HepG2 (cell line): ENCODE results near the gene PEX14. TPM values are rescaled to one million over a fixed set of nuclear protein-coding genes. Genes with fewer than 3 reads are reported as not detected.

Experiments used
- ATAC-seq: fragments of 200-7000 bp; cut with Tn5 transposase; 3 replicates; pipeline ENCODE4 v1.9.1; 2020; ENCODE audit warnings: mild to moderate bottlenecking, moderate library complexity
- BruUV-seq: library from RNA; stranded (reverse); fragments of 400-500 nt; replicated peaks from 2 replicates; lab custom pipeline; 2021; lab: Mats Ljungman, UMichigan
- CTCF ChIA-PET: fragments of 300-600 bp; formaldehyde crosslinking; extraction: SDS; loops from one replicate; lab custom pipeline; 2021; ENCODE audit warnings: low total read pairs, inconsistent platforms, low intra/inter-chr PET ratio; lab: Yijun Ruan, JAX
- POLR2A ChIA-PET: fragments of 350-600 bp; sonication (Branson Sonifier 250); formaldehyde crosslinking; loops from one replicate; lab custom pipeline; 2020; ENCODE audit warnings: antibody characterized with exemption, inconsistent platforms; lab: Yijun Ruan, JAX
- DNase-seq: peaks from one replicate; pipeline ENCODE4 v3.0.0-alpha.2; 2015; ENCODE audit warnings: low spot score
- FAIRE-seq: peaks from 3 replicates; lab custom pipeline; 2011; peaks lifted over from hg19 to GRCh38; lab: Jason Lieb, UNC
- H2AFZ ChIP-seq: one replicate; pipeline ENCODE4 v1.6.1; 2011; ENCODE audit warnings: low read length, inconsistent platforms
- H3K27ac ChIP-seq: fragments of 300-600 bp; 3 replicates; pipeline ENCODE4 v1.8.0; 2011; ENCODE audit warnings: mixed run types, mild to moderate bottlenecking, mixed read lengths, low read length, inconsistent platforms; ENCODE audit not compliant: insufficient read depth; ENCODE audit errors: extremely low read length
- H3K27me3 ChIP-seq, 2 experiments: fragments of 200-600 bp in 1 of 2; 2 replicates in 1 of 2; 3 replicates in 1 of 2; pipeline versions ENCODE4 v1.6.0 to v1.8.0; 2011; ENCODE audit warnings: low read length in 2 of 2, mild to moderate bottlenecking in 2 of 2, moderate library complexity in 2 of 2, inconsistent platforms in 1 of 2; ENCODE audit not compliant: insufficient read depth in 2 of 2, control insufficient read depth in 1 of 2
- H3K36me3 ChIP-seq, 2 experiments: fragments of 200-600 bp in 1 of 2; replicated peaks in 1 of 2; 2 replicates in 1 of 2; 3 replicates in 1 of 2; pipeline versions ENCODE4 v1.5.1 to v1.8.0; 2011; ENCODE audit warnings: low read length in 2 of 2, inconsistent platforms in 1 of 2; ENCODE audit not compliant: insufficient read depth in 2 of 2, control insufficient read depth in 1 of 2
- H3K4me1 ChIP-seq: 2 replicates; pipeline ENCODE4 v1.5.1; 2012; ENCODE audit warnings: low read length, inconsistent platforms; ENCODE audit not compliant: insufficient read depth
- H3K4me2 ChIP-seq: 2 replicates; pipeline ENCODE4 v1.6.0; 2011; ENCODE audit warnings: low read depth, low read length, inconsistent platforms
- H3K4me3 ChIP-seq, 3 experiments: fragments of 200-600 bp in 1 of 3; sonication (generic), shearing (Covaris generic) in 1 of 3; replicated peaks in 1 of 3; 2 replicates each; pipeline ENCODE4 v1.5.1; 2011 to 2016; ENCODE audit warnings: low read length in 3 of 3, inconsistent platforms in 2 of 3, low read depth in 2 of 3, mild to moderate bottlenecking in 2 of 3, control low read depth in 1 of 3, mixed read lengths in 1 of 3; ENCODE audit not compliant: insufficient read depth in 1 of 3
- H3K79me2 ChIP-seq: one replicate; pipeline ENCODE4 v1.6.1; 2011; ENCODE audit warnings: low read length, inconsistent platforms; ENCODE audit not compliant: insufficient read depth
- H3K9ac ChIP-seq: 2 replicates; pipeline ENCODE4 v1.6.0; 2011; ENCODE audit warnings: mild to moderate bottlenecking, low read depth, low read length, inconsistent platforms; ENCODE audit not compliant: insufficient read depth
- H3K9me3 ChIP-seq: 2 replicates; pipeline ENCODE4 v1.5.1; 2012; ENCODE audit warnings: mild to moderate bottlenecking, low read length
- H4K20me1 ChIP-seq: 2 replicates; pipeline ENCODE4 v1.6.0; 2011; ENCODE audit warnings: inconsistent platforms, mild to moderate bottlenecking, low read length, moderate library complexity; ENCODE audit not compliant: insufficient read depth
- BHLHE40 ChIP-seq: IDR thresholded peaks from 2 replicates; pipeline ENCODE4 v1.6.1; 2011; ENCODE audit warnings: low read length, improper control_type of control experiment
- SRY ChIP-seq: sonication (generic); formaldehyde crosslinking; IDR thresholded peaks from 2 replicates; pipeline ENCODE4 v1.8.0; 2022; ENCODE audit warnings: mild to moderate bottlenecking, missing genetic modification reagents
- ZNF121 ChIP-seq: sonication (generic); formaldehyde crosslinking; IDR thresholded peaks from 2 replicates; pipeline ENCODE4 v1.5.0; 2020; ENCODE audit warnings: mild to moderate bottlenecking, missing genetic modification reagents
- ZNF740 ChIP-seq: sonication (generic); formaldehyde crosslinking; IDR thresholded peaks from 2 replicates; pipeline ENCODE4 v1.4.0; 2020; ENCODE audit warnings: missing genetic modification reagents
- WGBS: methylation state at CpG from one replicate; pipeline ENCODE4 v1.1.6; 2017; ENCODE audit warnings: low lambda C conversion rate; 5-methylcytosine and 5-hydroxymethylcytosine counted together
- in situ Hi-C: cut with HindIII; loops from 2 replicates; pipeline ENCODE4 v1.10.0; 2017; ENCODE audit warnings: low pct_unique_long_range_greater_than_20kb; ENCODE audit not compliant: extremely low pct_ligation_motif_present
- intact Hi-C: fragments of 100-400 bp; cut with micrococcal nuclease; formaldehyde crosslinking; loops from one replicate; pipeline ENCODE4 v1.10.0; 2022; ENCODE audit not compliant: unreplicated experiment
- polyA plus RNA-seq, 8 experiments: library from polyadenylated mRNA; depleted of rRNA in 3 of 8; stranded (reverse) in 7 of 8; unstranded in 1 of 8; fragments of >200 nt; fragmentation: Illumina TruSeq in 4 of 8; extraction: Trizol in 4 of 8; gene quantifications; 2 replicates each; pipeline versions ENCODE4 v1.2.1 to v1.2.3, GENCODE V29; 2011 to 2016; ENCODE audit warnings: low read depth in 4 of 8, missing spikeins in 1 of 8, mixed read lengths in 1 of 8; ENCODE audit not compliant: insufficient read depth in 1 of 8
- total RNA-seq, 5 experiments: library from RNA; depleted of rRNA; stranded (reverse); fragments of >200 nt; fragmentation: Illumina TruSeq; extraction: Trizol; gene quantifications; 2 replicates each; pipeline ENCODE4 v1.2.3, GENCODE V29; 2016; ENCODE audit warnings: low read depth in 1 of 5

The PEX14 gene
- total and polyA plus RNA-seq, 2 of the 13 experiments (the other 11 are each of a cell fraction or from before 2014, with no cell fraction given): 6.5 to 9.9 TPM

GRCh38 chr1:10444795-10445397, 29.9 kb upstream of the PEX14 start:
- Histone ChIP-seq H3K4me2 (no peak overlapping the region), H3K4me1 (no peaks in the 10 kb centered on the region), H3K27me3 (no peaks in the 10 kb centered on the region), H2AFZ (no peak overlapping the region), H3K79me2 (no peaks in the 10 kb centered on the region), H3K27ac (no peak overlapping the region), H3K9me3 (no peaks in the 10 kb centered on the region), H3K9ac (no peak overlapping the region), H3K36me3 (peaks cover 0 to 2% of the 10 kb centered on the region in 2 experiments; a peak in 1 of 5 replicates), H4K20me1 (no peaks in the 10 kb centered on the region), H3K4me3 (no peak overlapping the region)
- TF ChIP-seq SRY (no peak), ZNF121 (0 out of 2 replicates have a peak, but pooled peaks have one; percentile 13)
- POLR2A ChIA-PET: no interaction called here
- intact Hi-C loops: no loop called here
- ATAC-seq (no peak), FAIRE-seq (no peak), DNase-seq (no peak)
- CTCF ChIA-PET: no interaction called here
- BruUV-seq: no TSS peak
- in situ Hi-C loops: no loop called here
- 96% methylated on average over 7 of the region's 7 CpGs for WGBS

- 95% methylated on average over 7 of the region's 7 CpGs for WGBS
- ChIA-PET POLR2A (no interaction called here), CTCF (no interaction called here)
- Histone ChIP-seq H3K4me2 (no peak overlapping the region), H3K36me3 (no peaks in the 10 kb centered on the region; a peak in 1 of 5 replicates), H3K27ac (no peak overlapping the region), H4K20me1 (no peaks in the 10 kb centered on the region), H3K9ac (no peak overlapping the region), H3K79me2 (no peaks in the 10 kb centered on the region), H2AFZ (no peak overlapping the region), H3K9me3 (no peaks in the 10 kb centered on the region), H3K4me3 (no peak overlapping the region), H3K27me3 (no peaks in the 10 kb centered on the region), H3K4me1 (no peaks in the 10 kb centered on the region)
- in situ Hi-C loops (no loop called here), intact Hi-C loops (no loop called here)
- FAIRE-seq: no peak
- BruUV-seq: no TSS peak
- TF ChIP-seq ZNF740 (no peak), BHLHE40 (no peak), ZNF121 (peak; percentile 83)
- DNase-seq: no peak
- ATAC-seq: no peak
Measured at GRCh38 chr1:10446790-10447422, 27.8 kb upstream of the PEX14 start.
